Hair follicle dermal papilla cell (primary cell): ENCODE results near the gene RTCB. TPM values are rescaled to one million over a fixed set of nuclear protein-coding genes. Genes with fewer than 3 reads are reported as not detected.

ENCODE experiments used
- small RNA-seq: library from RNA; depleted of rRNA; stranded (forward); fragments of <200 nt; gene quantifications from one replicate; pipeline ENCODE3, GENCODE V24; 2012
- total RNA-seq: library from RNA; depleted of rRNA; stranded (reverse); fragments of >200 nt; gene quantifications from 2 replicates; pipeline ENCODE4 v1.2.3, GENCODE V29; 2012

RTCB gene
- total RNA-seq, result 88.3 and 90.0 TPM in 2 replicates

DNA sequence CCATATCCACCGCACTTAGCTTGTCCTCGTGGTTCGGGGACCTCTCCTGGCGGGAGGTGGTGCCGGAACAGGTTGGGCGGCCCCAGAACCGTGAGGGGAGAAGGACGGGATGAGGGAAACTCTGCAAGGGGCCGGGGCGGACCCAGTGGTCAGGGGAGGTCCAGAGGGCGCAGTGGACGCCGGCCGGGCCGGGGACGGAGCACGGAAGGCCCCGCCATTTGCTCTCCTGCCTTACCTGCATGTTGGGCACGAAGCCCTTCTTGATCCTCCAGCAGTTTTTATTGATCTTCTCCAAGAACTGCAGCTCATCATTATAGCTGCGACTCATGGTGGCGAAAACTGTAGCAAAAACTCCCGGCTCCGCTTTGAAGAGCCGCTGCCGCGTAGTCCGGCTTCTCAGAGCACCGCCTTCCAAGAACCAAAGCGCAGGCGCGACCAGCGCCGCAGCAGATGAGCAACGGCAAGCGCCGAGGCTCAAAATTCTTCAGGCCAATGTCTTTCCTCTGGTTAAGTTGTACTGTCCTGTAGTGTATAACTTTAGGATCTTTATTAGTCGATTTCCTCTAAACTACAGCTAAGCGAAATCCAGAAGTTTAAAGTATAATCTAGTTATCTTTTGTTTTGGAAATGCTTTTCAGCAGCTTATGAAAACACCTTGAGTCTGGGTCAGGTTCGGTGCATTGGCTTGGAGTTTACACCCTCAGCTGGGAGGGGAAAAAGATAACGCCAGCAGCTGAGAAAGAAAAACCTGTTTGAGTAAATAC, at the start of gene RTCB:
Gene RTCB (minus strand): TSS at position 419 of the 764 bp plus-strand sequence. CDS start 91 bp downstream, at position 328.

DNA sequence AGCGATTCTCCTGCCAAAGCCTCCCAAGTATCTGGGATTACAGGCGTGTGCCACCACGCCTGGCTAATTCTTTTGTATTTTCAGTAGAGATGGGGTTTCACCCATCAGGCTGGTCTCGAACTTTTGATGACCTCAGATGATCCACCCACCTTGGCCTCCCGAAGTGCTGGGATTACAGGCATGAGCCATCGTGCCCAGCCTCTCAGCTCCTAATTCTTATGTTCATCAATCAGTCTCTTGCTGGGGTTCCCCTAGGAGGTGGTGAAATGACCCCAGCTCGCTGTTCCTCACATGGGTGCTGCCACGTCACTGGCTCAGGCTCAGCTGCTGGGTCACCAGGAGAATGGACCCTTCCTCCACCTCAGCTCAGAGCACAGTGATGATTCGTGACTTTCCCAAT, 54.5 kb downstream of the RTCB start, which contains the start of gene RFPL3:
Gene RFPL3 (plus strand): TSS at position 301 of the 400 bp plus-strand sequence. CDS start 205 bp downstream, outside the sequence.

Small RNA genes within 50 kb of the gene (small RNA-seq; reads per million reads assigned to genes)
- gene AL021937.2 (not detected), gene IGLVIVOR22-2 (not detected), gene RF02171 (not detected), gene RF02172 (not detected)

Other genes starting within 250 kb of the RTCB start
- gene RFPL2, start 207.2 kb downstream of the RTCB start, total RNA-seq, result not detected in 2 replicates
- not detected in 2 replicates for gene SLC5A4, start 156.9 kb downstream of the RTCB start, total RNA-seq
- not detected in 2 replicates for gene RFPL3, start 54.4 kb downstream of the RTCB start, total RNA-seq
- gene BPIFC, start 52.2 kb upstream of the RTCB start, total RNA-seq, result not detected in 2 replicates
- gene FBXO7, start 62.6 kb upstream of the RTCB start, total RNA-seq, result 90.5 and 91.4 TPM in 2 replicates